HCT116 (cell line): Measurements from ENCODE around the gene TPD52L2. TPM values are rescaled to one million over a fixed set of nuclear protein-coding genes. Genes with fewer than 3 reads are reported as not detected.

Experiments
- ATAC-seq: fragments of 200-7000 bp; cut with Tn5 transposase; 2 replicates; pipeline ENCODE4 v1.9.1; 2020; ENCODE audit warnings: mild to moderate bottlenecking, moderate library complexity
- BruUV-seq: library from RNA; stranded (reverse); fragments of 400-500 nt; replicated peaks from 2 replicates; lab custom pipeline; 2021; lab: Mats Ljungman, UMichigan
- CTCF ChIA-PET: fragments of 300-600 bp; sonication (Branson Sonifier 250); formaldehyde crosslinking; loops from one replicate; lab custom pipeline; 2021; ENCODE audit warnings: antibody characterized with exemption; lab: Charles Lee
- POLR2A ChIA-PET: fragments of 300-600, 350-600 bp; sonication (Branson Sonifier 250); formaldehyde crosslinking; loops from one replicate; lab custom pipeline; 2021; ENCODE audit warnings: antibody characterized with exemption; lab: Charles Lee
- RAD21 ChIA-PET, 2 experiments: fragments of 300-600 bp; sonication (Branson Sonifier 250); formaldehyde crosslinking; loops; one replicate each; lab custom pipeline; 2023; ENCODE audit warnings: low total read pairs in 2 of 2; ENCODE audit not compliant: uncharacterized antibody in 2 of 2, unreplicated experiment in 2 of 2, low non-redundant PET in 1 of 2; lab: Charles Lee
- DNase-seq: peaks from one replicate; pipeline ENCODE4 v3.0.0-alpha.2; 2010; ENCODE audit warnings: low read depth, low spot score
- H2AFZ ChIP-seq: fragments of 200-600 bp; shearing (Covaris generic), sonication (generic); 2 replicates; pipeline ENCODE4 v1.6.1; 2017; ENCODE audit warnings: low read depth, mixed run types, mixed read lengths, antibody characterized with exemption, low read length; ENCODE audit not compliant: poor library complexity, severe bottlenecking
- H3K27ac ChIP-seq: 2 replicates; pipeline ENCODE4 v1.5.1; 2012; ENCODE audit warnings: low read depth, low read length
- H3K27me3 ChIP-seq: fragments of 200-600 bp; sonication (generic); 2 replicates; pipeline ENCODE4 v1.6.1; 2016; ENCODE audit warnings: mixed run types, low read length, mixed read lengths; ENCODE audit not compliant: insufficient read depth
- H3K36me3 ChIP-seq, 2 experiments: fragments of 200-500 bp in 1 of 2; fragments of 200-600 bp in 1 of 2; sonication (Bioruptor generic) in 1 of 2; sonication (generic) in 1 of 2; 2 replicates each; pipeline versions ENCODE4 v1.5.1 to v1.6.1; 2014 to 2016; ENCODE audit warnings: low read length in 2 of 2, inconsistent platforms in 1 of 2, mixed read lengths in 1 of 2, mixed run types in 1 of 2; ENCODE audit not compliant: insufficient read depth in 2 of 2, control insufficient read depth in 1 of 2
- H3K4me1 ChIP-seq, 2 experiments: fragments of 200-600 bp in 1 of 2; sonication (generic) in 1 of 2; 2 replicates each; pipeline versions ENCODE4 v1.5.1 to v1.6.1; 2012 to 2017; ENCODE audit warnings: low read length in 2 of 2, inconsistent platforms in 1 of 2, mild to moderate bottlenecking in 1 of 2, mixed read lengths in 1 of 2, mixed run types in 1 of 2, moderate library complexity in 1 of 2; ENCODE audit not compliant: insufficient read depth in 2 of 2, control insufficient read depth in 1 of 2
- H3K4me2 ChIP-seq: fragments of 200-600 bp; sonication (generic); 2 replicates; pipeline ENCODE4 v1.6.1; 2017; ENCODE audit warnings: mixed run types, low read length, mixed read lengths
- H3K4me3 ChIP-seq, 2 experiments: fragments of 200-600 bp in 1 of 2; sonication (generic) in 1 of 2; replicated peaks in 1 of 2; 2 replicates each; pipeline ENCODE4 v1.5.1; 2011 to 2016; ENCODE audit warnings: low read length in 2 of 2, control low read depth in 1 of 2, low read depth in 1 of 2, mild to moderate bottlenecking in 1 of 2, mixed read lengths in 1 of 2, mixed run types in 1 of 2
- H3K79me2 ChIP-seq: fragments of 200-600 bp; sonication (generic); 2 replicates; pipeline ENCODE4 v1.6.1; 2017; ENCODE audit warnings: mild to moderate bottlenecking, mixed run types, low read length, moderate library complexity, mixed read lengths; ENCODE audit not compliant: insufficient read depth
- H3K9ac ChIP-seq: fragments of 200-600 bp; sonication (generic); 2 replicates; pipeline ENCODE4 v1.6.1; 2016; ENCODE audit warnings: low read length, mixed read lengths
- H3K9me2 ChIP-seq: fragments of 200-600 bp; sonication (generic), shearing (Covaris generic); 2 replicates; pipeline ENCODE4 v1.6.1; 2017; ENCODE audit warnings: mixed run types, mild to moderate bottlenecking, moderate library complexity; ENCODE audit not compliant: insufficient read depth
- H3K9me3 ChIP-seq, 2 experiments: fragments of 200-500 bp in 1 of 2; fragments of 200-600 bp in 1 of 2; sonication (Bioruptor generic) in 1 of 2; sonication (generic) in 1 of 2; 2 replicates each; pipeline ENCODE4 v1.6.1; 2014 to 2017; ENCODE audit warnings: low read length in 2 of 2, mixed read lengths in 2 of 2, inconsistent platforms in 1 of 2, low read depth in 1 of 2, mild to moderate bottlenecking in 1 of 2, mixed run types in 1 of 2, moderate library complexity in 1 of 2; ENCODE audit not compliant: control insufficient read depth in 1 of 2, insufficient read depth in 1 of 2
- H4K20me1 ChIP-seq: fragments of 200-600 bp; sonication (generic), shearing (Covaris generic); 2 replicates; pipeline ENCODE4 v1.6.1; 2017; ENCODE audit warnings: mixed run types, mild to moderate bottlenecking, moderate library complexity; ENCODE audit not compliant: insufficient read depth
- ATF3 ChIP-seq: IDR thresholded peaks from 2 replicates; pipeline ENCODE4 v1.6.1; 2012
- CBX3 ChIP-seq: IDR thresholded peaks from 2 replicates; pipeline ENCODE4 v1.6.1; 2012; ENCODE audit warnings: low read depth
- CEBPB ChIP-seq: IDR thresholded peaks from 2 replicates; pipeline ENCODE4 v1.6.1; 2012; ENCODE audit warnings: low read depth
- CTCF ChIP-seq, 3 experiments: fragments of 200-600 bp in 1 of 3; sonication (generic) in 1 of 3; IDR thresholded peaks in 2 of 3; conservative IDR thresholded peaks in 1 of 3; 2 replicates each; pipeline ENCODE4 v1.5.1; 2012 to 2017; ENCODE audit warnings: low read depth in 2 of 3, low read length in 2 of 3, antibody characterized with exemption in 1 of 3, borderline replicate concordance in 1 of 3, control low read depth in 1 of 3, mild to moderate bottlenecking in 1 of 3, mixed read lengths in 1 of 3, mixed run types in 1 of 3, moderate library complexity in 1 of 3; ENCODE audit not compliant: insufficient read depth in 1 of 3
- ELF1 ChIP-seq: IDR thresholded peaks from 2 replicates; pipeline ENCODE4 v1.6.1; 2012; ENCODE audit warnings: low read depth, borderline replicate concordance
- EZH2 ChIP-seq: fragments of 200-600 bp; sonication (generic); IDR thresholded peaks from 2 replicates; pipeline ENCODE4 v1.6.1; 2017; ENCODE audit warnings: antibody characterized with exemption, mixed run types
- FOSL1 ChIP-seq: IDR thresholded peaks from 2 replicates; pipeline ENCODE4 v1.6.1; 2012; ENCODE audit warnings: low read depth
- JUND ChIP-seq: IDR thresholded peaks from 2 replicates; pipeline ENCODE4 v1.6.1; 2012
- MAX ChIP-seq: IDR thresholded peaks from 2 replicates; pipeline ENCODE4 v1.6.1; 2012
- POLR2A ChIP-seq: IDR thresholded peaks from 2 replicates; pipeline ENCODE4 v1.7.0; 2011; ENCODE audit warnings: borderline replicate concordance; ENCODE audit not compliant: insufficient read depth, insufficient read length; ENCODE audit errors: extremely low read depth
- POLR2AphosphoS5 ChIP-seq: IDR thresholded peaks from 2 replicates; pipeline ENCODE4 v1.6.1; 2011; ENCODE audit warnings: mild to moderate bottlenecking, low read depth, low read length, moderate library complexity
- RAD21 ChIP-seq: IDR thresholded peaks from 2 replicates; pipeline ENCODE4 v1.6.1; 2012; ENCODE audit warnings: low read depth, mild to moderate bottlenecking
- REST ChIP-seq: IDR thresholded peaks from 2 replicates; pipeline ENCODE4 v1.6.1; 2012; ENCODE audit warnings: low read depth
- SIN3A ChIP-seq: IDR thresholded peaks from 2 replicates; pipeline ENCODE4 v1.6.1; 2012; ENCODE audit warnings: low read depth
- SP1 ChIP-seq: IDR thresholded peaks from 2 replicates; pipeline ENCODE4 v1.6.1; 2012; ENCODE audit warnings: low read depth
- SRF ChIP-seq: IDR thresholded peaks from 2 replicates; pipeline ENCODE4 v1.6.1; 2012; ENCODE audit warnings: low read depth
- TCF7L2 ChIP-seq: IDR thresholded peaks from 2 replicates; pipeline ENCODE4 v1.7.0; 2011; ENCODE audit warnings: borderline replicate concordance, inconsistent platforms; ENCODE audit not compliant: insufficient read depth, insufficient read length; ENCODE audit errors: extremely low read depth
- YY1 ChIP-seq: IDR thresholded peaks from 2 replicates; pipeline ENCODE4 v1.6.1; 2011; ENCODE audit warnings: low read length, low read depth, moderate library complexity, mild to moderate bottlenecking; ENCODE audit not compliant: insufficient replicate concordance; ENCODE audit errors: extremely low read depth
- ZBTB33 ChIP-seq: IDR thresholded peaks from 2 replicates; pipeline ENCODE4 v1.6.1; 2011; ENCODE audit warnings: mild to moderate bottlenecking, low read length, moderate library complexity; ENCODE audit not compliant: insufficient replicate concordance; ENCODE audit errors: extremely low read depth
- ZNF274 ChIP-seq: fragments of 200-500 bp; sonication (Bioruptor generic); IDR thresholded peaks from 2 replicates; pipeline ENCODE4 v1.6.1; 2014; ENCODE audit warnings: mild to moderate bottlenecking, low read depth, low read length, inconsistent platforms
- intact Hi-C: fragments of 100-400 bp; cut with micrococcal nuclease; formaldehyde crosslinking; loops from 2 replicates; pipeline ENCODE4 v1.10.0; 2022
- total RNA-seq: library from RNA; stranded (reverse); gene quantifications from one replicate; pipeline ENCODE4 v1.2.1, GENCODE V29; 2021; ENCODE audit not compliant: unreplicated experiment

The TPD52L2 gene
- total RNA-seq, 1 experiment from 2014 or later: 149 TPM

- H4K20me1 ChIP-seq: no peaks in the 10 kb centered on the region
- TF ChIP-seq FOSL1 (no peak), MAX (no peak), ZNF274 (no peak), POLR2A (no peak), SP1 (no peak), ZBTB33 (no peak), CEBPB (no peak), CBX3 (no peak), ELF1 (no peak), SIN3A (no peak), CTCF (IDR thresholded peaks at IDR 0.05 in 2 of 3, conservative IDR thresholded peaks at IDR 0.05 in 1 of 3; ENCODE audit: borderline replicate concordance in 1 of 3, insufficient read depth in 1 of 3, low read depth in 2 of 3, low read length in 2 of 3) (no peak), POLR2AphosphoS5 (no peak), SRF (no peak), EZH2 (no peak), YY1 (no peak), ATF3 (no peak), RAD21 (no peak), TCF7L2 (no peak), JUND (no peak), REST (no peak)
- DNase-seq (no peak), ATAC-seq (no peak)
- ChIA-PET POLR2A (no interaction called here), RAD21 (no interaction called here), CTCF (no interaction called here)
- H3K9ac ChIP-seq: no peak overlapping the region
- H3K27me3 ChIP-seq: no peaks in the 10 kb centered on the region
- H3K79me2 ChIP-seq: peaks cover 85% of the 10 kb centered on the region
- H3K9me3 ChIP-seq: no peaks in the 10 kb centered on the region
- intact Hi-C loops: no loop called here
- H3K9me2 ChIP-seq: no peaks in the 10 kb centered on the region
- TSS peak; percentile 6 for BruUV-seq
- H3K36me3 ChIP-seq: peaks cover 38 to 49% of the 10 kb centered on the region in 2 experiments
- H3K27ac ChIP-seq: no peak overlapping the region
- no peaks in the 10 kb centered on the region for H3K4me1 ChIP-seq
- no peak overlapping the region for H3K4me3 ChIP-seq
- H3K4me2 ChIP-seq: no peak overlapping the region
- no peak overlapping the region for H2AFZ ChIP-seq
Observed at GRCh38 chr20:63876489-63877036, 11.5 kb downstream of the TPD52L2 start.
